ENCODE measurements around the gene ARHGEF40.

The ARHGEF40 gene

DNA sequence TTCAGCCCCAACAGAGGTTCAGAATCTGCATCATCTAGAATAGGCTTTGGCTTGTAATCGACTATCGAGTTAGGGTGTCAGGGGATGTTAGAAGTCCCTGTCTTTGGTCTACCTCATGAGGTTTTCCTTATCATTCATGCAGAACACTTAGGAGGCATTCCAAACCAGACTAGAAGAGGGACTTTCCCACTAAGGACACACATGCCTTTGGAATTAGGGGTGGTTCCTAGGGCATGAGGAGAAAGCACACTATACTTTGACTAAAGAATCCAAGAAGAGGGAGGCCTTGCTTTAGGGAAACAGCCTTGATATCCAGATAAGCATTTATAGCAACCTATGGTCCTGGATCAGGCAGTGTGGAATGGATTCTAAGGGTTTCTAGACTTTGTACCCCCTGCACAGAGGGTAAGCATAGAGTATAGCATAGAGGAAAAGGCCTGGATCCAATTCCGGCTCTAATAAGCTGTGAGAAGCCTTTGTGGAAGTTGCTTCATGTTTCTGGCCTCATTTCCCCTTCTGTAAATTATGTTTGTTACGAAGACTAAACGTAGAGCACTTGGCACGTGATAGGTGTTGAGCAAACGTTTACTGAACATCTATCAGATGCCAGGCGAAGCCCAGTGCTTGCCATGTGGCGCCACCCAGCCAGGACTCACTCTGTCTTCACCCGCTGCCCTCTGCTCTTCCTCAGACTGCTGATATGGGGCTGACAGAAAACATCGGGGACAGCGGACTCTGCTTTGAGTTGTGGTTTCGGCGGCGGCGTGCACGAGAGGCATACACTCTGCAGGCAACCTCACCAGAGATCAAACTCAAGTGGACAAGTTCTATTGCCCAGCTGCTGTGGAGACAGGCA is 15.1 kb downstream of the ARHGEF40 start:
- Histone ChIP-seq H3K9me3 (ENCODE audit: severe bottlenecking) (no peaks in the 10 kb centered on the region), H3K27me3 (ENCODE audit: insufficient read depth, low read depth, severe bottlenecking) (no peaks in the 10 kb centered on the region), H3K27ac (no peak overlapping the region), H3K4me3 (ENCODE audit: low read depth, low read length) (no peak overlapping the region), H3K36me3 (peaks cover 58% of the 10 kb centered on the region)
- DNase-seq: no peak
- TF ChIP-seq, protein P1, sequence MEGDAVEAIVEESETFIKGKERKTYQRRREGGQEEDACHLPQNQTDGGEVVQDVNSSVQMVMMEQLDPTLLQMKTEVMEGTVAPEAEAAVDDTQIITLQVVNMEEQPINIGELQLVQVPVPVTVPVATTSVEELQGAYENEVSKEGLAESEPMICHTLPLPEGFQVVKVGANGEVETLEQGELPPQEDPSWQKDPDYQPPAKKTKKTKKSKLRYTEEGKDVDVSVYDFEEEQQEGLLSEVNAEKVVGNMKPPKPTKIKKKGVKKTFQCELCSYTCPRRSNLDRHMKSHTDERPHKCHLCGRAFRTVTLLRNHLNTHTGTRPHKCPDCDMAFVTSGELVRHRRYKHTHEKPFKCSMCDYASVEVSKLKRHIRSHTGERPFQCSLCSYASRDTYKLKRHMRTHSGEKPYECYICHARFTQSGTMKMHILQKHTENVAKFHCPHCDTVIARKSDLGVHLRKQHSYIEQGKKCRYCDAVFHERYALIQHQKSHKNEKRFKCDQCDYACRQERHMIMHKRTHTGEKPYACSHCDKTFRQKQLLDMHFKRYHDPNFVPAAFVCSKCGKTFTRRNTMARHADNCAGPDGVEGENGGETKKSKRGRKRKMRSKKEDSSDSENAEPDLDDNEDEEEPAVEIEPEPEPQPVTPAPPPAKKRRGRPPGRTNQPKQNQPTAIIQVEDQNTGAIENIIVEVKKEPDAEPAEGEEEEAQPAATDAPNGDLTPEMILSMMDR (IDR thresholded peaks at IDR 0.05; ENCODE audit: low read depth, low read length): no peak

DNA sequence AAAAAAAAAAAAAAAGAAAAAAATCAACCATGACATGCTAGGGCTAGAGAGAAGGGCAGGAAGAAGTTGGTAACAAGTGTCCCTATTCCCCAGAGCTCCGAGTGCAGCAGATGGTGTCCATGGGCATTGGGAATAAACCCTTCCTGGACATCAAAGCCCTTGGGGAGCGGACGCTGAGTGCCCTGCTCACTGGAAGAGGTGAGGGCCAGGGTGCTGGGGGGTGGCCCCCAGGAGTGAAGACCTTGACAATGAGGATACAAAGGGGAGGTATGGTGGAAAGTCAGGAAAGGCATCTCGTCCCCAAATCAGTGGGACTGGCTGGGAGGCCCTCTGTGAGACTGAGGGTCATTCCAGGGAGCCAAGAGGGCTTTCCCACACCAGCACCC is 16.8 kb downstream of the ARHGEF40 start:
- Histone ChIP-seq H3K4me3 (ENCODE audit: low read depth, low read length) (no peak overlapping the region), H3K36me3 (peaks cover 72% of the 10 kb centered on the region), H3K27me3 (ENCODE audit: insufficient read depth, low read depth, severe bottlenecking) (no peaks in the 10 kb centered on the region), H3K9me3 (ENCODE audit: severe bottlenecking) (no peaks in the 10 kb centered on the region), H3K27ac (no peak overlapping the region)
- TF ChIP-seq, protein P1 (IDR thresholded peaks at IDR 0.05; ENCODE audit: low read depth, low read length): no peak
- no peak for DNase-seq

DNA sequence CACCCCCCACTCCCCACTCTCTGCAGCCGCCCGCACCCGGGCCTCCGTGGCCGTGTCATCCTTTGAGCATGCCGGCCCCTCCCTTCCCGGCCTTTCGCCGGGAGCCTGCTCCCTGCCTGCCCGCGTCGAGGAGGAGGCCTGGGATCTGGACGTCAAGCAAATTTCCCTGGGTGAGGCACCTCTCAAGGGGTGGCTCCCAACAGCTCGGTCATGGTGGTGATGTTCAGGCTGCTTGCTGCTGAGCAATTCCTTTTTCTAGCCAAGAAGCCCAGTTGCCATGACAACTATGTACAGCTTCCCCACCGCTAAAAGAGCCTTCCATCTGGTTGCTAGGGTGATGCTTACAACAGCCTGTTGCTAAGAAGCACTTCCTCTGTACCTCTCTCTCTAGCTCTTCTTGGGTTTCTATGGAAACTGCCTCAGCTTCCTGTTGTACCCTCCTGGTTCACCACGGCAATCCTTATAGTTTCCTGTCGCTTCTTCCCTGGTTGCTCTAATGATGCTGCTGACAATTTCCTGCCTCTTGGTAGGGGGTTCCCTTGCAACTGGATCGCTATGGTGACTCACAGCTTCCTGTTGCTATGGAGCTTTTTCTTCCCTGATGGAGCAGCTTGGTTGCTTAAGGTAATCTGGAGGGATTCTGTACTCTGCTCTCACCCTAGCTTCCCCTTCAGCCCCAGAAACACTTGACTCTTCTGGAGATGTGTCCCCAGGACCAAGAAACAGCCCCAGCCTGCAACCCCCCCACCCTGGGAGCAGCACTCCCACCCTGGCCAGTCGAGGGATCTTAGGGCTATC is 17.4 kb downstream of the ARHGEF40 start:
- TF ChIP-seq, protein P1 (IDR thresholded peaks at IDR 0.05; ENCODE audit: low read depth, low read length): no peak
- H3K27me3 ChIP-seq (ENCODE audit: insufficient read depth, low read depth, severe bottlenecking): no peaks in the 10 kb centered on the region
- H3K4me3 ChIP-seq (ENCODE audit: low read depth, low read length): no peak overlapping the region
- peaks cover 75% of the 10 kb centered on the region for H3K36me3 ChIP-seq
- H3K9me3 ChIP-seq (ENCODE audit: severe bottlenecking): no peaks in the 10 kb centered on the region
- H3K27ac ChIP-seq: no peak overlapping the region
- DNase-seq: no peak

DNA sequence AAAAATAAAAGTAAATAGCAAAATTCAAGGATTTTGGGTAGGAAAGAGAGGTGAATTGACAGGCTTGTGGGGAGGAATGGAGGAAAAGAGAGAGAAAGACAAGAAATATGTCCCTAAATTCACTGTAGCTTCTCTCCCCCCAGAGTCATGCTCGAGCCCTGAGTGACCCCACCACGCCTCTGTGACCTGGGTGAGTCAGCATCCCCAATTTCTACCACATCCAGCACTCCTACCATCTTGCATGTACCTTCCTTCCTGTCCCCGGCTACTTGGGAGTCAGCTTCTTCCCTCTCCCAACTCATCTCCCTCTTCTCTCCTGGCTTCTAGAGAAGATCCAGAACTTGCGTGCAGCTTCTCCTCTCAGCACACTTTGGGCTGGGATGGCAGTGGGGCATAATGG is 18.6 kb downstream of the ARHGEF40 start:
- no peaks in the 10 kb centered on the region for H3K9me3 ChIP-seq (ENCODE audit: severe bottlenecking)
- no peaks in the 10 kb centered on the region for H3K27me3 ChIP-seq (ENCODE audit: insufficient read depth, low read depth, severe bottlenecking)
- no peak for DNase-seq
- H3K36me3 ChIP-seq: peaks cover 81% of the 10 kb centered on the region
- no peak overlapping the region for H3K27ac ChIP-seq
- H3K4me3 ChIP-seq (ENCODE audit: low read depth, low read length): no peak overlapping the region
- TF ChIP-seq, protein P1 (IDR thresholded peaks at IDR 0.05; ENCODE audit: low read depth, low read length): no peak

DNA sequence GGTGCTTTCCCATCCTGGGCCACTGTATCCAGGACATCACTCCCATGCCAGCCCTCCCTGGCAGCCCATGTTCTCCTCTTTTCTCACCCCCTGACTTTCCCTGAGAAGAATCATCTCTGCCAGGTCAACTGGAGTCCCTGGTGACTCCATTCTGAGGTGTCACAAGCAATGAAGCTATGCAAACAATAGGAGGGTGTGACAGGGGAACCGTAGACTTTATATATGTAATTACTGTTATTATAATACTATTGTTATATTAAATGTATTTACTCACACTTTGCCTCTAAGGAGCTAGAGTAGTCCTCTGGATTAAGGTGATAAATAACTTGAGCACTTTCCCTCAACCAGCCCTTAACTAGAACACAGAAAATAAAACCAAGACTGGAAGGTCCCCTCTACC is 19.2 kb downstream of the ARHGEF40 start:
- Histone ChIP-seq H3K36me3 (peaks cover 80% of the 10 kb centered on the region), H3K27me3 (ENCODE audit: insufficient read depth, low read depth, severe bottlenecking) (no peaks in the 10 kb centered on the region), H3K4me3 (ENCODE audit: low read depth, low read length) (no peak overlapping the region), H3K9me3 (ENCODE audit: severe bottlenecking) (no peaks in the 10 kb centered on the region), H3K27ac (no peak overlapping the region)
- DNase-seq: no peak
- TF ChIP-seq, protein P1 (IDR thresholded peaks at IDR 0.05; ENCODE audit: low read depth, low read length): no peak

Measured in WERI-Rb-1 (cell line).